ENCODE results near the gene FPGS. TPM values are rescaled to one million over a fixed set of nuclear protein-coding genes. Genes with fewer than 3 reads are reported as not detected.
"Not testable (repeated sequence)": the region's sequence is repeated elsewhere in the genome, so short reads cannot be mapped to it uniquely, and the experiment has no call there.

FPGS gene
- total RNA-seq, 2 experiments from 2014 or later: 71.9 to 80.4 TPM

DNA sequence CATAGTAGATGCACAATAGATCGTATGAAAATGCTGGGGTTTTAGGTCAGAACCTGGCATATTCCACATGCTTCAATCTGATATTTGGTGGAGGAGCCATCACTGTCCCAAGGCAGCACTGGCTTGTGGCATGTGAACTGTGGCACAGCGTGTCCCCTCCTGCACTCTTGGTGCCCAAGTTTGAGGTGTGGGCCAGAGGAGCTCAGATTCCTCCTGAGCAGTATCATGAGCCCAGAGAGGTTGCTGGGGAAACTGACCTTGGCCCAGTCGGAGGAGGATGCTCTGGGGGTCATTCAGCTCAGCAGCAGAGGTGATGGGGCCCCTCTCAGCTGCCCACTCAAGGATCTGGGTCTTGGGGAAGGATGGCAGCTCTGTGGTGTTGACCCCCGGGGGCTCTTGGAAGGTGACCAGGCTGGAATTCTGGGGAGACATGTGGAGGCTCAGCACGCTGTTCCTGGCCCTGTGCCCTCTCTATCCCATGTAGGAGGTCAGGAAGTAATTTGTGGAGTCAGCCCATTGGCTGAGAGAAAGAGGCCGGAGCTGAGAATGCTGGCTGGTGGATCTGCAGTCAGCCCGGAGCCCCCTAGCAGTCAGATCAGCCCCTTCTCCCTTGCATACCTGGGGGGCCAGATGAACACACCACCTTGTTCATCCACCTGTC lies 23.7 kb downstream of the FPGS start:
- Mint-ChIP-seq H3K27ac (no peak overlapping the region), H3K4me1 (no peaks in the 10 kb centered on the region), H3K27me3 (no peaks in the 10 kb centered on the region), H3K4me3 (no peak overlapping the region), H3K9me3 (ENCODE audit: low read depth) (no peaks in the 10 kb centered on the region), H3K36me3 (ENCODE audit: low read depth) (peaks cover 3% of the 10 kb centered on the region)
- intact Hi-C loops (cut with DNase I, micrococcal nuclease): no loop called here
- POLR2A ChIA-PET: interaction anchor here (0.7 kb wide), 1 partner anchor 14 kb away, joined by 4 read pairs; no protein-coding TSS in a partner anchor
- CTCF ChIA-PET: interaction anchor here (1.0 kb wide), 1 partner anchor 58 kb away, joined by 4 read pairs; no protein-coding TSS in a partner anchor
- no peak for DNase-seq
- no peak for ATAC-seq

- H3K27ac Mint-ChIP-seq: no peak overlapping the region
- ChIA-PET CTCF (interaction anchor here (1.4 kb wide), 1 partner anchor 17 kb away, joined by 3 read pairs; no protein-coding TSS in a partner anchor), POLR2A (interaction anchor here (0.6 kb wide), 1 partner anchor 32 kb away, joined by 4 read pairs; no protein-coding TSS in a partner anchor)
- no peak for ATAC-seq
- no peaks in the 10 kb centered on the region for H3K9me3 Mint-ChIP-seq (ENCODE audit: low read depth)
- H3K27me3 Mint-ChIP-seq: no peaks in the 10 kb centered on the region
- H3K4me1 Mint-ChIP-seq: peaks cover 10% of the 10 kb centered on the region
- H3K36me3 Mint-ChIP-seq (ENCODE audit: low read depth): peaks cover 5% of the 10 kb centered on the region
- intact Hi-C loops (cut with DNase I, micrococcal nuclease): no loop called here
- no peak overlapping the region for H3K4me3 Mint-ChIP-seq
- no peak for DNase-seq
These were observed 25.8 kb downstream of the FPGS start for GRCh38 chr9:127828262-127829031.

DNA sequence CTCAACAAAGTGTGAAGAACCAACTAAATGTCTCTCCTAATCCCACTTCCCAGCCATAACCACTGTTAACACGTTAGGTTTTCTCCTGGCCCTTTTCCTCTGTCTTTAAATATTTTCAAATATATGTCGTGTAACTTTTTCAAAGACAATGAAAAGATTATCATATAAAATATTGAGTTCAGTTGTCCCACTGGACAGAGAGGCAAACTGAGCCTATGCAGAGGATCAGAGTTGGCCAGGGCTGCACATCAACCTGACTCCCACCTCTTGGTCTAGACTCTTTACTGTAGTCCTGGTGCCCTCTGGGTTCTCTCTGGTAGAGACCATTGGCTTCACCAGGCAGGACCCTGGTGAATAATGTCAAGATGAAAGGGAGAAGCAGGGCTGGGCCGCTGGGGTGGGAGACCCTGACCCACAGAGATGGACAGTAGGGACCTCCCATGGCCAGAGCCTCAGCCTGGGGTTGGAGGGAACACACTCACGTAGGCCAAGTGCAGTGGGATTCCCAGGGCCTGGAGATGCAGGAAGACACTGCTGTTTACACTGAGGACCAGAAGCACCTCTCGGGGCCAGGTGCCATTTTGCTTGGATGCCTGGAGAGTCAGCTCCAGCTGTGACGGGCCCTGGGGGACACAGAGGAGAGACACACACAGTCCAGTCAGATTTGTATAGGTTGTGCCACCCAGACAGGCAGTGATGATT lies 26.7 kb downstream of the FPGS start:
- CTCF ChIA-PET: no interaction called here
- H3K4me3 Mint-ChIP-seq: no peak overlapping the region
- intact Hi-C loops (cut with DNase I, micrococcal nuclease): no loop called here
- no peaks in the 10 kb centered on the region for H3K9me3 Mint-ChIP-seq (ENCODE audit: low read depth)
- no peak overlapping the region for H3K27ac Mint-ChIP-seq
- H3K36me3 Mint-ChIP-seq (ENCODE audit: low read depth): peaks cover 2% of the 10 kb centered on the region
- ATAC-seq (no peak), DNase-seq (no peak)
- peaks cover 13% of the 10 kb centered on the region for H3K4me1 Mint-ChIP-seq
- POLR2A ChIA-PET: interaction anchor here (0.6 kb wide), 1 partner anchor 510 kb away, joined by 3 read pairs; no protein-coding TSS in a partner anchor
- no peaks in the 10 kb centered on the region for H3K27me3 Mint-ChIP-seq

DNA sequence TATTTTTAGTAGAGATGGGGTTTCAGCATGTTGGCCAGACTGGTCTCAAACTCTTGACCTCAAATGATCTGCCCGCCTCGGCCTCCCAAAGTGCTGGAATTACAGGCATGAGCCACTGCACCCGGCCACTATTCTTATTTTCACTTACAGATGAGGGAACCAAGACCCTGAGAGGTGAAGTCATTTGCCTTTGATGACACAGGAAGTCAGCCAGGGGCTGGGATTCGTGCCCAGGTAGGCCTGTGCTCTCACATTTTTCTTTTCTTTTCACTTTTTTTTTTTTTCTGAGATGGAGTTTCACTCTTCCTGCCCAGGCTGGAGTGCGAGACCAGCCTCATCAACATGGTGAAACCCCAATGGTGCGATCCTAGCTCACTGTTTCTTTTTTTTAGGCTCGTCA lies 29.6 kb downstream of the FPGS start:
- peak; percentile 27 for DNase-seq
- Mint-ChIP-seq H3K27me3 (no peaks in the 10 kb centered on the region), H3K4me3 (no peak overlapping the region), H3K27ac (peak overlapping the region; percentile 67), H3K36me3 (ENCODE audit: low read depth) (peaks cover 2% of the 10 kb centered on the region), H3K4me1 (peaks cover 20% of the 10 kb centered on the region), H3K9me3 (ENCODE audit: low read depth) (no peaks in the 10 kb centered on the region)
- POLR2A ChIA-PET: interaction anchor here (0.6 kb wide), 1 partner anchor 53 kb away, joined by 3 read pairs; no protein-coding TSS in a partner anchor
- CTCF ChIA-PET: interaction anchor here (1.3 to 2.2 kb wide), 2 partner anchors 21 to 38 kb away, joined by 3 to 6 read pairs; no protein-coding TSS in a partner anchor
- intact Hi-C loops (cut with DNase I, micrococcal nuclease): no loop called here
- peak; percentile 43 for ATAC-seq

DNA sequence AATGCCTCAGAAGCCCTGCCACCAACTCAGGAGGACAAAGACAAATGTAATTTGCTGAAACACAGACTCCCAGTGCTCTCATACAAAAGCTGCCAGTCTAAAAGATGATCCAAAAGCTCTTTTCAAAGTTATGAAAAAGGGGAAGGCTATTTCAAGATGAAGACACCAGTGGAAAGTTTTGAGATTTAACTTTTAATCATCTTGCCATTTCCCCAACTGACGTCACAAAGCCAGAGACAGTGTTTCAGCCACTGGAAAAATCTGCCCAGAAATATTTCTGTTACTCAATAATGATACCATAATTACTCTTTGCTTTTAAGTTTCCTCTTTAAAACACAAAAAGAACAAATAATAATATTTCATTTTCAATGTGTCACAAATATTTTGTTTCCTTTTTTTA lies 30.9 kb downstream of the FPGS start:
- DNase-seq (no peak), ATAC-seq (no peak)
- Mint-ChIP-seq H3K27ac (peak overlapping the region; percentile 37), H3K27me3 (no peaks in the 10 kb centered on the region), H3K36me3 (ENCODE audit: low read depth) (peaks cover 2% of the 10 kb centered on the region), H3K4me3 (no peak overlapping the region), H3K9me3 (ENCODE audit: low read depth) (no peaks in the 10 kb centered on the region), H3K4me1 (peaks cover 20% of the 10 kb centered on the region)
- intact Hi-C loops (cut with DNase I, micrococcal nuclease): no loop called here
- POLR2A ChIA-PET: interaction anchor here (0.6 kb wide), 1 partner anchor 32 kb away, joined by 6 read pairs; no protein-coding TSS in a partner anchor
- CTCF ChIA-PET: interaction anchor here (0.6 kb wide), 1 partner anchor 284 kb away, joined by 3 read pairs; no protein-coding TSS in a partner anchor

DNA sequence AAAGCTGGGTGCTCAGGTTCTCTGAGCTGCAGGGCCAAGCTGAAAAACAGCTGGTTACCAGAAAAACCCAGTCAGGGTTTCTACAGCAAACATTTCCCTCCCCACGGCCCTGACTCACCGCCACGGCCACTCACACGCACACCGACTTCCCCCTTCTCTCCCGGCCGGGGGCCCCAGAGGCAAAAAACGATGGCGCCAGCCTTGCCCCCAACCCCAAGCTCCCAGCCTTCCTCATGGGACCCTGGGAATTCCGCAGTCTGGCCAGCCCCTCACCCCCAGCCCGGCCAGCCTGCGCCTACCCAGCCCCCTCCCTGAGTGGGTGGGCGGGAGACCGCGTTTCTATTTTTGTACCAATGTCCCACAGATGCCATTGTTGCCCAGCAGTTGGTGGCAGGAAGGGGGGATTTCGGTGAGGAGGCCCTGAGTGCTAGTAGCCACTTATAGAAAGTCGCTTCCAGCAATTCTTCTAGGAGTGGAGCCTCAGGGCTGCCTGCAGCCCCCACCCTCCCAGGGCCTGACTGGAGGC lies 33.4 kb downstream of the FPGS start:
- ATAC-seq (peak; percentile 57), DNase-seq (peak; percentile 57)
- H3K27ac Mint-ChIP-seq: no peak overlapping the region
- CTCF ChIA-PET: interaction anchor here (0.6 to 2.0 kb wide), 3 partner anchors 34 to 293 kb away, joined by 3 to 6 read pairs (median 5); partner anchors contain the start of gene TOR2A
- no peaks in the 10 kb centered on the region for H3K27me3 Mint-ChIP-seq
- no peaks in the 10 kb centered on the region for H3K9me3 Mint-ChIP-seq (ENCODE audit: low read depth)
- H3K36me3 Mint-ChIP-seq (ENCODE audit: low read depth): peaks cover 2% of the 10 kb centered on the region
- peaks cover 20% of the 10 kb centered on the region for H3K4me1 Mint-ChIP-seq
- H3K4me3 Mint-ChIP-seq: no peak overlapping the region
- intact Hi-C loops (cut with DNase I, micrococcal nuclease): no loop called here
- POLR2A ChIA-PET: no interaction called here

- ATAC-seq; H3K36me3 Mint-ChIP-seq (ENCODE audit: low read depth); H3K9me3 Mint-ChIP-seq (ENCODE audit: low read depth); intact Hi-C loops (cut with DNase I, micrococcal nuclease); H3K4me3 Mint-ChIP-seq; H3K27ac Mint-ChIP-seq; DNase-seq; H3K27me3 Mint-ChIP-seq; POLR2A ChIA-PET: not testable (repeated sequence)
- CTCF ChIA-PET: interaction anchor here (2.0 kb wide), 1 partner anchor 33 kb away, joined by 5 read pairs; no protein-coding TSS in a partner anchor
- H3K4me1 Mint-ChIP-seq: peaks cover 20% of the 10 kb centered on the region
These were observed 33.9 kb downstream of the FPGS start for GRCh38 chr9:127836561-127836960.

DNA sequence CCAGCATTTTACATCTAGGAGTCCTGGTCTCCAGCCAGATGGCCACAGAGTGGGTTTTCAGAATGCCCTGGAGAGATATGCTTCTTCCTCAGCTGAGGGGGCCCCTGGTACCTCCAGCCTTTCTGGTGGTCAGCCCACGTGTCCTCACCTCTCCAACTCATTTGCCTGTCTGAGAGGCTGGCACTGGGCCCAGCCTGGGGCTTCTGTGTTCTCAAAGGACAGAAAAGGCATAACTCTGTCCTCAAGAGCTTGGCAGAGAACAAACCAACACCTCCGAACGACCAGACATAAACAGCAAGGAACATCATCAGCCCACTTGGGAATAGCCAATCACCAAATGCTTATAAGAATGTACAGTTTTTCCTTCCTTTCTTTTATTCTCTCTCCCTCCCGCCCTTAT lies 34.7 kb downstream of the FPGS start:
- ATAC-seq (no peak), DNase-seq (no peak)
- Mint-ChIP-seq H3K36me3 (ENCODE audit: low read depth) (peaks cover 1% of the 10 kb centered on the region), H3K27ac (no peak overlapping the region), H3K4me3 (no peak overlapping the region), H3K27me3 (no peaks in the 10 kb centered on the region), H3K4me1 (peaks cover 18% of the 10 kb centered on the region), H3K9me3 (ENCODE audit: low read depth) (no peaks in the 10 kb centered on the region)
- ChIA-PET POLR2A (no interaction called here), CTCF (interaction anchor here (0.7 to 2.0 kb wide), 2 partner anchors 33 to 668 kb away, joined by 3 to 5 read pairs; no protein-coding TSS in a partner anchor)
- intact Hi-C loops (cut with DNase I, micrococcal nuclease): no loop called here

- DNase-seq (no peak), ATAC-seq (no peak)
- no peak overlapping the region for H3K27ac Mint-ChIP-seq
- no peaks in the 10 kb centered on the region for H3K36me3 Mint-ChIP-seq (ENCODE audit: low read depth)
- no peaks in the 10 kb centered on the region for H3K27me3 Mint-ChIP-seq
- no peaks in the 10 kb centered on the region for H3K9me3 Mint-ChIP-seq (ENCODE audit: low read depth)
- ChIA-PET CTCF (interaction anchor here (2.4 kb wide), 1 partner anchor 31 kb away, joined by 9 read pairs; no protein-coding TSS in a partner anchor), POLR2A (interaction anchor here (0.6 kb wide), 1 partner anchor 109 kb away, joined by 3 read pairs; no protein-coding TSS in a partner anchor)
- intact Hi-C loops (cut with DNase I, micrococcal nuclease): no loop called here
- no peak overlapping the region for H3K4me3 Mint-ChIP-seq
- H3K4me1 Mint-ChIP-seq: peaks cover 10% of the 10 kb centered on the region
These were observed 35.8 kb downstream of the FPGS start for GRCh38 chr9:127838375-127839078.

- Mint-ChIP-seq H3K36me3 (ENCODE audit: low read depth) (no peaks in the 10 kb centered on the region), H3K4me3 (no peak overlapping the region), H3K27ac (no peak overlapping the region), H3K4me1 (no peaks in the 10 kb centered on the region), H3K27me3 (no peaks in the 10 kb centered on the region), H3K9me3 (ENCODE audit: low read depth) (no peaks in the 10 kb centered on the region)
- POLR2A ChIA-PET: interaction anchor here (0.6 to 1.0 kb wide), 2 partner anchors 44 to 78 kb away, joined by 3 to 6 read pairs; no protein-coding TSS in a partner anchor
- no peak for ATAC-seq
- intact Hi-C loops (cut with DNase I, micrococcal nuclease): no loop called here
- DNase-seq: no peak
- CTCF ChIA-PET: interaction anchor here (1.0 to 2.4 kb wide), 2 partner anchors 28 to 48 kb away, joined by 3 to 9 read pairs; no protein-coding TSS in a partner anchor
These were observed 38.6 kb downstream of the FPGS start for GRCh38 chr9:127841087-127841835.
